B cell (primary cell): ENCODE measurements around the gene LNX1.

Source experiments
- CTCF ChIP-seq: fragments of 200-600 bp; IDR thresholded peaks from one replicate; pipeline ENCODE4 v1.8.0; 2022; ENCODE audit warnings: antibody characterized with exemption, mild to moderate bottlenecking
- EZH2 ChIP-seq: IDR thresholded peaks from 2 replicates; pipeline ENCODE4 v1.6.1; 2012; ENCODE audit warnings: borderline replicate concordance, low read depth, mild to moderate bottlenecking, moderate library complexity, low read length; ENCODE audit not compliant: insufficient read depth, poor library complexity, severe bottlenecking

- TF ChIP-seq CTCF (no peak), EZH2 (no peak)
Observed at GRCh38 chr4:53487766-53488165, 103.5 kb downstream of the LNX1 start.
